ENCODE results near the gene HKDC1. TPM values are rescaled to one million over a fixed set of nuclear protein-coding genes. Genes with fewer than 3 reads are reported as not detected.

HKDC1 gene
- total and polyA plus RNA-seq, 4 donors, result 1.5 to 11.1 (median 4.6) TPM

GRCh38 chr10:69179089-69179742 lies 40.9 kb upstream of the HKDC1 start:
- peak overlapping the region; percentile 99 for H3K4me3 ChIP-seq
- H3K27ac ChIP-seq (ENCODE audit: low read depth in 1 of 2, low read length in 1 of 2), result peak overlapping the region in 1 of 2 donors; percentile 95
- H3K36me3 ChIP-seq (ENCODE audit: control insufficient read depth in 4 of 4, insufficient read depth in 4 of 4, low read length in 4 of 4), result peaks cover 0 to 7% (median 2%) of the 10 kb centered on the region in 4 donors
- 34 to 36% methylated on average over 21 of the region's 21 CpGs for WGBS, 2 donors
- peak overlapping the region; percentile 99 for H3K9ac ChIP-seq (ENCODE audit: insufficient read depth in 1 of 2, low read length in 2 of 2)
- no peak for DNase-seq
- H3K4me1 ChIP-seq (ENCODE audit: control insufficient read depth in 5 of 5, insufficient read depth in 5 of 5, low read length in 5 of 5), result peaks cover 5 to 15% (median 7%) of the 10 kb centered on the region in 5 donors
- H3K27me3 ChIP-seq (ENCODE audit: control insufficient read depth in 3 of 3, insufficient read depth in 3 of 3, low read length in 2 of 3), result no peaks in the 10 kb centered on the region
- no peak for TF ChIP-seq CTCF (IDR thresholded peaks at IDR 0.05; ENCODE audit: control extremely low read depth, extremely low read depth)
- no peak for ATAC-seq (ENCODE audit: insufficient read depth, low FRiP score)
- H3K9me3 ChIP-seq (ENCODE audit: control insufficient read depth in 4 of 4, insufficient read depth in 3 of 4, low read length in 3 of 4), result no peaks in the 10 kb centered on the region

- H3K4me3 ChIP-seq, result peak within 1 kb of the TSS; percentile 99
- H3K9ac ChIP-seq (ENCODE audit: insufficient read depth in 1 of 2, low read length in 2 of 2), result peak within 1 kb of the TSS; percentile 99
- H3K27ac ChIP-seq (ENCODE audit: low read depth in 1 of 2, low read length in 1 of 2), result peak within 1 kb of the TSS; percentile 90 to 95
- WGBS, 2 donors, result 0 to 1% methylated on average over 44 of the region's 44 CpGs
- ATAC-seq (ENCODE audit: insufficient read depth, low FRiP score) (peak; percentile 98), DNase-seq (peak; percentile 93 to 98 (median 98))
- H3K36me3 ChIP-seq (ENCODE audit: control insufficient read depth in 4 of 4, insufficient read depth in 4 of 4, low read length in 4 of 4), result peaks cover 0 to 7% (median 2%) of the 10 kb centered on the region in 4 donors
- TF ChIP-seq CTCF (IDR thresholded peaks at IDR 0.05; ENCODE audit: control extremely low read depth, extremely low read depth), result no peak
- peaks cover 5 to 15% (median 7%) of the 10 kb centered on the region in 5 donors for H3K4me1 ChIP-seq (ENCODE audit: control insufficient read depth in 5 of 5, insufficient read depth in 5 of 5, low read length in 5 of 5)
- H3K27me3 ChIP-seq (ENCODE audit: control insufficient read depth in 3 of 3, insufficient read depth in 3 of 3, low read length in 2 of 3), result no peaks in the 10 kb centered on the region
- no peaks in the 10 kb centered on the region for H3K9me3 ChIP-seq (ENCODE audit: control insufficient read depth in 4 of 4, insufficient read depth in 3 of 4, low read length in 3 of 4)
Observed at GRCh38 chr10:69179743-69180524, 40.2 kb upstream of the HKDC1 start, which contains the start of gene SUPV3L1. Gene SUPV3L1 (plus strand): TSS chr10:69180234. CDS start chr10:69180292, 58 bp downstream.

- Histone ChIP-seq H3K27ac (ENCODE audit: low read depth in 1 of 2, low read length in 1 of 2) (peak overlapping the region; percentile 90 to 95), H3K27me3 (ENCODE audit: control insufficient read depth in 3 of 3, insufficient read depth in 3 of 3, low read length in 2 of 3) (no peaks in the 10 kb centered on the region), H3K4me1 (ENCODE audit: control insufficient read depth in 5 of 5, insufficient read depth in 5 of 5, low read length in 5 of 5) (peaks cover 5 to 15% (median 7%) of the 10 kb centered on the region in 5 donors), H3K36me3 (ENCODE audit: control insufficient read depth in 4 of 4, insufficient read depth in 4 of 4, low read length in 4 of 4) (peaks cover 0 to 7% (median 2%) of the 10 kb centered on the region in 4 donors), H3K4me3 (peak overlapping the region; percentile 99), H3K9me3 (ENCODE audit: control insufficient read depth in 4 of 4, insufficient read depth in 3 of 4, low read length in 3 of 4) (no peaks in the 10 kb centered on the region), H3K9ac (ENCODE audit: insufficient read depth in 1 of 2, low read length in 2 of 2) (peak overlapping the region; percentile 99)
- TF ChIP-seq CTCF (IDR thresholded peaks at IDR 0.05; ENCODE audit: control extremely low read depth, extremely low read depth), result no peak
- DNase-seq (no peak), ATAC-seq (ENCODE audit: insufficient read depth, low FRiP score) (peak; percentile 22)
- WGBS, 2 donors, result 3 to 5% methylated on average over 29 of the region's 29 CpGs
Observed at GRCh38 chr10:69180525-69181204, 39.5 kb upstream of the HKDC1 start.
